Activated CD8-positive, alpha-beta memory T cell treated with anti-CD3 and anti-CD28 coated beads, Interleukin-2, amount 50 U/mL, for 48 hours (primary cell): ENCODE results near the gene FAM219A.
"Not testable (repeated sequence)": the region's sequence is repeated elsewhere in the genome, so short reads cannot be mapped to it uniquely, and the experiment has no call there.

Source experiments
- DNase-seq: peaks from one replicate; pipeline ENCODE4 v3.0.0-alpha.2; 2020

The FAM219A gene

GRCh38 chr9:34440017-34440416 is 18.4 kb downstream of the FAM219A start:
- DNase-seq, result no peak

DNA sequence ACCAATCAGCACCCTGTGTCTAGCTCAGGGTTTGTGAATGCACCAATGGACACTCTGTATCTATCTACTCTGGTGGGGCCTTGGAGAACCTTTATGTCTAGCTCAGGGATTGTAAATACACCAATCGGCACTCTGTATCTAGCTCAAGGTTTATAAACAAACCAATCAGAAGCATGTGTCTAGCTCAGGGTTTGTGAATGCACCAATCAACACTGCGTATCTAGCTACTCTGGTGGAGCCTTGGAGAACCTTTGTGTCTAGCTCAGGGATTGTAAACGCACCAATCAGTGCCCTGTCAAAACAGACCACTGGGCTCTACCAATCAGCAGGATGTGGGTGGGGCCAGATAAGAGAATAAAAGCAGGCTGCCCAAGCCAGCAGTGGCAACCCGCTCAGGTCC is 19.9 kb downstream of the FAM219A start:
- not testable (repeated sequence) for DNase-seq

- DNase-seq, result not testable (repeated sequence)
Measured at GRCh38 chr9:34437926-34438307, 20.5 kb downstream of the FAM219A start.

- DNase-seq, result peak; percentile 64
Measured at GRCh38 chr9:34437006-34437925, 21.1 kb downstream of the FAM219A start.

GRCh38 chr9:34431667-34432066 is 26.7 kb downstream of the FAM219A start:
- DNase-seq, result no peak

DNA sequence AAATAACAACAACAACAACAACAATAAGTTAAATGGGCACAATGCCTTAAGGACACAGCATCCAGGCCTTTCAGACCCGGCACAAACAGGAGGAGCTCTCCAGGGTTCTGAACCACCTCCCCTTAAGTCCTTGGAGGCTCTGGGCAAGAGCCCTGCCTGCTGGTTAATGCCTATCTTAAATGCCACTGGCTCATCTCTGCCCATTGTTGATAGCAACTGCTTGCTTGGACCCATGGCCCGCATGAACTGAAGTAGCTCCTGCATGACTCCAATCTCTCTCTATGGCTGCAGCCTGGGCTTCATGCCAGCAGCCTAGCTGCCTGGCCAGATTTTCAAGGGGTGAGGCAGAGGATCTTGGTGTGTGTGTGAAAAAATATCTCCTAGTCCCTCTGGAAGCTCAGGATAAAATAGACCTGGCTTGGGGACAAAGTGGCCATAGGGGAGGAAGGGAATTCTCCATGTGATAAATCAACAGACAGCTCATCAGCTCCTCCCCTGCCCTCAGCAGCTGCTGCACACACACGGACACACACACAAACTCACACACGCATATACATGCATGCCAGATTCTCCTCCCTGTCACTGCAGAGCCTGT is 27.4 kb downstream of the FAM219A start:
- DNase-seq, result no peak

DNA sequence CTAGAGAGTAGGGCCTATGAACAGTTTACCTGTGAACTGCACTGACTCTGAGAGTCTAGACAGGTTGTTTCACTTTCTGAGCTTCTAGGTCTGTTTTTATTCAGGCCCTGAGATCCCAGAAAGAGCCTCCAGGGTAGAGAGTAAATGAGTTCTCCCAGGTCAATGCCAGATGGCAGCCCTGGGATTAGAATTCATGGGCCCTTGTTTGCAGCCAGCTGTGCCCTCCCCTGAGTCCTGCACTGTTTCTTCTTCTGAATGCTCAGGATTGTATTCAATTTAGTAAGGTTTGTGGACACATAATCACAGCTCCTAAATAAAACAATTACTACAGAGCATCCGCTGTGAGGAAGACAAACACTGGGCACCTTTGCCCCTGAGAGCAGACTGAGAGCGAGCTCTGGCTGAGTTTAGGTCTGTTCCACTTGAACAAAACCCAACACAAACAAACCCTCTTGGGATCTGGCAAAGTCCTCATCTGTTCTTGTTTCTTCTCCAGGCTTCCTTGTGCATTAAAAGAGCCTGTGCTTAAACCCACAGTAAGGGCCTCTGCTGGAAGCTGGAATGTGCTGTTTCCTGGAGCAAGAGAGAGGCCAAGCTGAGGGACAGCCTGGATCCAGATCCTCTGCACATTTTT is 29.9 kb downstream of the FAM219A start:
- no peak for DNase-seq

- DNase-seq, result no peak
Measured at GRCh38 chr9:34426347-34427074, 31.9 kb downstream of the FAM219A start.

- no peak for DNase-seq
Measured at GRCh38 chr9:34419716-34420504, 38.5 kb downstream of the FAM219A start.

DNA sequence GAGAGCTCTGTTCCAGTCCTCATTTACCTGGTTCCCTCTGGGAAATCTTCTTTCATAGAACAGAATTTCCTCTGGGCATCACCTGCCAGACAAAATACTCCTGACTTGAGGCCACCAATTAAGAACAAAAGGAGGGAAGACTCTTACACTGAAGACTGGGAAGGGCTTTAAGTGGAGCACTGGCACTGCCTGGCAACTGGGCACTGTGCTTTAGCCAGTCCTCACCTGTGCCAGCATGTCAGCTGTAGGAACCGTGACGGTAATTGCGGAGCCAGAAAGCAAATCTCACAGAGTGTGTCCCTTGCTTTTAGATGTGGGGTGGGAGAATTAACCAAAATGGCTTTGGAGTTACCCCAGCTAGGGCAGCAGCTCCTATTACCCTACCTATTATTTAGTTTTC is 40.6 kb downstream of the FAM219A start:
- no peak for DNase-seq

DNA sequence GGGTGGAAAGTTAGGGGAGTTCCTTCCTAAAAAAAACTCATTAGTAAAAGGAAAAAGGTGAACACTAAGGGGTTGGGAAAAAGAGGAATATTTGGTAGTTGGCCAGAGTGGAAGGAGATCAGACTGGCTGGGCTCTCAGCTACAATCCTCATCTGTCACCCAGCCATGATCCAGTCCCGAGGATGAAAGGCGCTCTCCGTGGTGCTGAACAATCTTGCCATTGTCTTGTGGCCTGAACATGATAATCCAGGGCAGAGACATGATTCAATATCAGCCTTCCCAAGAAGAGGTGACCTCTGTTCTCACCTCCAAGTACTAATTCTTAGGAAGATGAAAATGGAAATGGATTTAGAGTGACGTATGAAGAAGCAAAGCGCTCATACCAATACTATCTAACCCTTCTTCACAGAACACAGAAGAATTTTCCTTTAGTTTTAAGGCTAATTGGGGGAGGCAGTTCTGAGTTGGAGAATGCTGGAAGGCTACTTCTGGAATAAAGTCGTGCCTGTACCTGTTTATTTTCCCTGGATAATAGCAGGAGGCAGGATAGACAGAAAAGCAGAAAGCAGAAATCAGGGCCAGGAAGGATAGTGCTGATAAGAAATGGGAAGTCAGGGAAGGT is 45.0 kb downstream of the FAM219A start:
- DNase-seq, result no peak

DNA sequence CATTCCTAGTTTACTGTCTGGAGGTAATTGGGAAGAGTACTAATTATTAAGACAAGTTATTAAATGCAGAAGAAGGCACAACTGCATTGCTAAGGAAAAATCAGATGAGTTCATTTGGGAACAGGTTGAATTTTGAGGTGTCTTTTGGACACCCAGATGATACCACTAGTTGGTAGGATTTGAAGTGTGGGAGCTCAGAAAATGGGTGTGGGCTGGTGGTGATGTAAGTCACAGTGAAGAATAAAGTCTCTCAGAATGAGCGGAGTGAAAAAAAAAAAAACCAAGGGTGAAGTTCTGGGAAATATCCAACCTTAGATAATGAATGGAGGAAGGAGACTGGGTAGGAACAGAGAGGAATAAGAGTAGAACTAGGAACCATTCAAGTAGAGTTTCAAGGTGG is 46.0 kb downstream of the FAM219A start:
- no peak for DNase-seq

DNA sequence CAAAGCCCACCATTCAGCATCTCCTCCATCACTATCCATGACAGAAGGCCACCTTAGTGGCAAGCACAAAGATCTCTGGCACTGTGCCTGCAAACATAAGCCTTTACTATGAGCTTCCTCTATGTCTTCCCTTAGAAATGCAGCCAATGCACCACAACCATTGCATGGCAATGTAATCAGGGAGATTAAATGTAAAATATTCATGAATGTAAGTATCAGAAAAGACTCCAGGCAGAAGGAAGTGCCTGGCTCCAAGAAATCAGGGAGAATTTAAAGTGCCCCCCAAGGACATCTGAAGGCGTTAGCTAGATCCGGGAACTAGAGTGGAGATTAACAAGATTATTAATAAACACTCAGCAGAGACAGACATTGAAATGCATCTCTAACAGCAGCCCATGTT is 49.2 kb downstream of the FAM219A start:
- DNase-seq, result no peak

DNA sequence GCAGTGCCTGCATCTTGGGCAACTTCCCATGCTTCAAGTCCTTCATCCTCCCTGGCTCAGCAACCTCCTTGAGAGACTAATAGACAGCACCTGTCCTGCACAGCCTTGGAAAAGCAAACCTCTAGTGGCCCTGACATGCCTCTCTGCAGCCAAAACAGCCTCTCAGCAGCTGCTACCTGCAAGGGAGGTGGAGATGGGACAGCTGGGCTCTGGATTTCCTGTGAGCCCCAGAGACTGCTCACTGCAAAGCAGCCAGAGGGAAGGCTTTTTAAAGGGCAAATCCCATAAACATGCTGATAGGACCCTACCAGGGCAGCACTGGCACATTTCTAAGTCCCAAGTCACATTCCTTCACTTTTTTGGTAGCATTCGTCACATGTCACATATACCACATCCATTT is 50.2 kb downstream of the FAM219A start:
- no peak for DNase-seq

DNA sequence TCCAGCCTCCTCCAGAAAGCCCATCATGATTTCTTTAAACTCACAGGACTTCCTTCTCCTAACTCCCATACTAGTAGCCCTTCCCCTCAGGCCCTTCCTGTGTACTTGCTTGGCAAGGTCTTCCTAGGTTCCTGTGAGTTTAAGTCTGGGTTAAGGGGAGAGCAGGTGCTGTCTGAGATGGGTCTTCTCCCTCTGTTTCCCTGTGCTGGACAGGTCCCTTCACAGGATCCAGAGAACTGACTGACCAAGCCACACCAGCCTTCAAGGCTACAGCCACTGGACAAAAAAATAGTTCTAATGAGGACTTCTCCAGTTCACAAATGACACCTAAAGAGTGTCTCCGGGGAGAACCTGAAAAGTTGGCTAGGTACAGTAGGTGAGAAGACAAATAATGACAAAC is 52.2 kb downstream of the FAM219A start:
- no peak for DNase-seq

DNA sequence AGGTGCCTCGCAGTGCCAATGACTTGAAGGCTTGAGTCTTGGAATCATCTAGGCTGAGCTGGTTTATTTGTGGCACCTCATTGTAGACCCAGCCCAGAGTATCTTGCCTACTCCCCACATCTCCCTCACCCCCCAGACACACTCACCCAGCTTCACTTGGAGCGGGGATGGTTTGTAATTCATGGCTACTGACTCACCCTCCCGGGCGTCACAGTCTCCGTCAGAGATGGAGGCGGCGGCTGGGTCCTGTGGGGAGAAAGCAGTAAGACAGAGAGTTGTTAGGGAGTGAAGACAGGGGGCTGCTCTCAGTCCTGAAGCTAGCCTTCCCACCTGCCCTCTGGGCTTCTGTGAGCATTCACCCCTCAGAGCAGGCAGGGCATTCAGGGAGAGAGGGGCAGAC is 52.7 kb downstream of the FAM219A start:
- DNase-seq, result no peak

DNA sequence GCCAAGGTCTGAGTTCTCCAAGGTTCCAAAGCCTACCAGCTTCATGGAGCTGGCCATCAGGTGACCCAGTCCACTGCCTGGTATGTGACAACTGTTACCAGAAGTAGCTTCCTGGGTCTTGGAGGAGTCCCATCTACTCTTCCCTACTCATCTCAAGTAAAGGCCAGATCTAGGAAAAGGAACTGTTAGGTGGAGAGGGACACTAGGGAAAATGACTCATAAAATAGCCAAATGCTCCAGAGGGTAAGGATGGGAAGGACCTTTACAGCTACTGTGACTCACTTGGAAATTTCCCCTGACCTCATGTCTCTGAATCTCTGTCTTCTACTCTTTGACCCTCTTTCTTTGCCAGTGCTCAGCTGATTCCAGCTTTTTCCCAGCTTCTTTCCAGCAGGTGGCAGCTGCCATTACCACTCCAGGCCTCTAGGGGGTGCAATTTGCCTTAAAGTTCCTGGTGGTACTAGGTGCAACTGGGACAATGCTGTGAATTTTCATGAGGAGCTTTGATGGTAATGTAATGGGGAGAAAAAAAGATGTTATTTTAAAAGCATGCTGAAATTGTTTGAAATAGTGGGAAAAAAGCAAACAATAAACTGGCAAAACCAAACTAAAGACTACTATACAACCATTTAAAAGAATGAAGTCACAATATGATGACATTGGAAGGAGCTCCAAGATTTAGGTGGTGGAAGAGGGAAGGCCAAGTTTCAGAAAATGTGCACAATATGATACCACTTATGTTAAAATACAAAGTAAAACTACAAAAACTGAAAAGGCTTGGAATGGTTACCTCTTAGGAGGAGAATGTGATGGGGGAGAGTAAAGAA is 54.6 kb downstream of the FAM219A start:
- DNase-seq, result peak; percentile 73

DNA sequence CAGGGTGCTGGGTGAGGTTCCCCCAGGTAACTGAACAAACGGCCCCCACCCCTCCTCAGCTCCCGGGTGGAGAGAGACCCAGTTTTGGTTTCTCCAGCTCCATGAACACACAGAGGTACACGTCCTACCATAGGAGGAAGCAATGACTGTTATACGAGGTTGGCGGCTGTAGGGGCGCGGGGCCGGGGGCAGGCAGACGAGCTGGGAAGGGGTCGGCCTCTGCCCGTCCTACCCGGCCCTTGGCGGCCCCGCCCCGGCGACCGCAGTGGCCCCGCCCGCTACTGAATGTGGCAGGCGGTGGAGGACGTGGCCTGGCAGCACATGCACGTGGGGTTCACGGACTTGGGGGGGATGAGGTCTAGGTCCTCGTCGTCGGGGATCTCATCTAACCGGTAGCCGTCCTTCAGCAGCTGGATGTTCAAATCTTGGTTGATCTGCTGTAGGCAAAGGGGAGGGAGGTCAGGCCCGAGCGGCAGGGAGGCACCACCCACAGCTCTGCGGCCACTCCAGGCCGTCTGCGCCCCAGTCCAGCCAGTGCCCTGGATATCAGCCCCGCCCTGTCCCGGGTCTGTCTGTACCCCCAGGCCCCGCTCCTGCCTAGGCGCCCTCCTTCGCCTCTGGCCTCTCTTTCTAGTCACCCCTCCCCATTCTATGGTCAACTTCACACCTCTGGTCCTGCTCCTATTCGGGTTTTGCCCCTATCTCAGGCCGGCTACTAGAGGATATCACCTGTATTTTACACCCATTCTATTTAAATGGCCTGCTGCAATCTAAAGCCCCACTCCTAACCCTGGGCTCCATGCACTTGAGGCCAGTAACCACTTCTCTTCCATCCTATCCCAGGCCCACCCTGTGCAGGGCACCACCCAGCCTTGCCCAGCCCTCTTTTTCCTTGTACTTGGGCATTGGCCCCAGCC is 57.4 kb downstream of the FAM219A start:
- DNase-seq, result no peak

DNA sequence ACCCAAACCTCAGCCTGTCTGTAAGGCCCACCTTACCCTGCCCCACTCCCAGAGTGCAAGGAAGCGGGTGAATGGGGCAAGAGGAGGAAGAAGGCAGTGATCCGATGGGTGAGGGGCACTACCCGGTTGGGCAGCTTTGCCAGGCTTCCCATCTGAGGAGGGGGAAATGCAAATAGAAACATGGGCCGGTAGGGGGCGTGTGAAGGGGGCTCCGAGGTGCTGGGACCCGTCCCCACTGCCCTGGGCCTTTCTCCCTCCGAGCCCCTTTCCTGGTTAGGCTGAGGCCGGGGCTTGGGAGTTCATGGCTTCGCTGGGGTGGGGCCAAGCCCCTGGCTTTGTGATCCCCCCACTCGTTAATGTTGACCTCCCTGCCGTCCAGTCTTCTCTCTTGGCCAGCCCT is 58.1 kb downstream of the FAM219A start:
- no peak for DNase-seq

GRCh38 chr9:34399729-34400128 is 58.6 kb downstream of the FAM219A start:
- no peak for DNase-seq
